ENCODE data around the gene TNFSF10.
"Not testable (repeated sequence)": the region's sequence is repeated elsewhere in the genome, so short reads cannot be mapped to it uniquely, and the experiment has no call there.

TNFSF10 gene

DNA sequence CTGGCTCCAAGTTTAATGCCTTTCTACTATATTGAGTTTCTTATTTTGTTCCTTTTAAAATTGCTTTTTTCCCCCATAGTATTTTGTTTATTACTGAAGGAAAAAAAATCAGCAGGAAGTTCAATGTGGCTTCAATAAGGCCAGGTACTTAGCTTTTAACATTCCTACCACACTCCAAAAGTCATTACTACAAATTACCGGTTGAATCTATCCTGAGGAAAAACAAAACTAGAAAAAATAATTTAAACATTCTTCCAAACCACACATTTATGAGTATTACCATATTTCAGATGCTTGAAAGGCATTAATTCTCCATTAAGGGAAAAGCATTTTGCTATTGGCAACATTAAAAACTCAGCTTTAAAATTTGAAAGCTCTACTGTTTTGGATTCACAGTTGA is 20.2 kb upstream of the TNFSF10 start:
- DNase-seq, result no peak

DNA sequence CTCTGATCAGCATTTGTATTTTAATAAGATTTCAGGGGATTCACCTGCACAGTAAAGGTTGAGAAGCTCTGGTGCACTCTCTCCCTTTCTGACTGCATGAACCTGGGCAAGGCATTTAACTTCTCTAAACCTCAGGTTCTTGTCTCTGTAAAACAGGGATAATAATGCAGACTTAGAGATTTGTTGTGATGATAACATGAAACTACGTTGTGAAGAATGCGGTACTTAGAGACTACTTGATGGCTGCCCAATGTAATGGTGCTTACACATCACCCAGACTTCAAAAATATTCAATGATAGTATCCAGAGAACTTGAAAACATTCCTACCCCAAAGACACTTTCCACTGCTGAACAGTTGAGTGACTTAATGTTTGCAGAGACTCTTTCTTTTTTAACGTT is 19.8 kb upstream of the TNFSF10 start:
- DNase-seq, result no peak

DNA sequence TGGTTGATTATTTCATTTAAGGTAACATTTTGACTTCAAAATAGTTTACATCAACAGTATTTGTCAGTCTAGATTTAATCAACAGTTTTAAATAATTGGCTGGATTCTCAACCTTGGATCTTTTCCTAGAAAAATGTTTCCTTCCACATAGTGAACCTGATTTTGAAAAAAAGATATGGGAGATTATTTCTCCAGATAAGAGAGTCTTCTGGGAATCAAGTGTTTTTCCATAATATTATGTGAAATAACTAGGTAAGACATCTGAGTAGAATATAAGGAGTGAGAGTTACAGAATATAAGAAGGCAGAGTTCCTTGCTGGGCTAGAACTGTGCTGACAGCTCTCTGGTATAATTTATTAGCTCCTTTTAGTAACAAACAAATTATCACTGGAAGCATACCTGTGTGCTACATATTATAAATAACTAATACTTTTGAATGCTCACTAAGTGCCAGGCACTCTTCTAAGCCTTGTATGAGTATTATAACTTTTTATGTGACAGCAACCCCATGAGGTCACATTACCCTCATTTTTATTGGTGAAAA is 18.8 kb upstream of the TNFSF10 start:
- DNase-seq, result no peak

DNA sequence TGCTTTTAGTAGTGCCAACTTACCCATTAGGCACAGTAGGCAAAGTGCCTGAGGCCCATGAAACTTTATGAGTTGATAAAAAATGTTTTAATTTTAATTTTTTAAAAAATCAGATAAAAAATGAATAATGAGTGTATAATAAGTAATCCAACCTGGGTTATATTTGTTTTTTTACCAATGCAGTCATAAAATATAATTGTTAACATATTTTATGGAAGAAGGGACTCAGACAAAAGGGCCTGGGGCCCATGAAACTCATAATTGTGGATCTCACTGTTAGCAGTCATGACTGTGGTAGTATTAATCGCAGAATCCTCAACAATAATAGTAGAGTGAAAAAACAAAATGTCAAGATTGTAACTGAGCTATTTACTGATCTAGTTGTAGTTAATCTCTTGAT is 16.8 kb upstream of the TNFSF10 start:
- no peak for DNase-seq

DNA sequence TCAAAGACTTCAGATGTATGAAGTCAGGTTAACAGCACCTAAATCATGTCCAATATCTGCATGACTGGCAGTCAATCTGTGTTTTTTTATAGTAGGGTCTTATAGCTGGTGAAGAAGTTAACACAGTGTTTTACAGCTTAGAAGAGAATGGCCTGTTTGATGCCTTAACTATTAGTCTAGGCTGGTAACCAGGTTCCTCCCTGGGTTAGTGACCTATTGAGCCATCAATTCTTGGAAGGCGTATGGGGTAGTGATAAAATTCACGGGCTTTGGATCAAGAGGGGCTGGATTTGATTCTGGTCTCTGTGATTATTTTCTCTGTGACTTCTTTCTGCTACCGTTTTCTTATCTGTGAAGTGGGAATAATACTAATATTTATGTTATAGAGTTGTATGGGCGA is 16.0 kb upstream of the TNFSF10 start:
- no peak for DNase-seq

DNA sequence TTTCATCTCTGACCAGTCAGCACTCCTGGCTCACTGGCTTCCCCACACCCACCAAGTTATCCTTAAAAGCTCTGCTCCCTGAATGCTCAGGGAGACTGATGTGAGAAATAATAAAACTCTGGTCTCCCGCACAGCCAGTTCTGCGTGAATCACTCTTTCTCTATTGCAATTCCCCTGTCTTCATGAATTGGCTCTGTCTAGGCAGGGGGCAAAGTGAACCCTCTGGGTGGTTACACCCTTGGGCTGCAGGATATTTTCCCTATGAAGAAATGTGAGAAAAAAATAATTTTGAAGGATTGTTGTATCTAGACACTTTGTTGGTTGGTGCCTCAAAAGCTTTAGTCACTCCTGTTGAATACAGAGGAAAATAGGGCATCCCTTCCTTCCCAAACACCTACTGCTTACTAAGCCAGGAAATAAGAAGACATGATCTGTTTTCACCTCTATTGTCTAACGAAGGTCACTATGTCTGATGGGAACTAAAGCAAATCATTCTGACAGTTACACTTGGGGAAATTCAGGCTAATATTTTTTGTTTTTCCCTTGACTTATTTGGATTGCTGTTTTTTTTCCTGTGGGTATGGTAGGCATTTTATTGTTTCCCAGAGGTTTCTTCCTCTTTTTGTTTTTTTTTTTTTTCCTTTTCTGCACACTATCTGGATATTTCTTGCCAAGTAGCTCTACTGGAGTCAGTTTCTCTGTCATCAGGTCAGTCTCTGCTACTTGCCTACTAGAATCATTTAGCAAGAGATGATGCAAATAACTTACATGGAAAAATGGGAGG is 15.3 kb upstream of the TNFSF10 start:
- DNase-seq, result no peak

DNA sequence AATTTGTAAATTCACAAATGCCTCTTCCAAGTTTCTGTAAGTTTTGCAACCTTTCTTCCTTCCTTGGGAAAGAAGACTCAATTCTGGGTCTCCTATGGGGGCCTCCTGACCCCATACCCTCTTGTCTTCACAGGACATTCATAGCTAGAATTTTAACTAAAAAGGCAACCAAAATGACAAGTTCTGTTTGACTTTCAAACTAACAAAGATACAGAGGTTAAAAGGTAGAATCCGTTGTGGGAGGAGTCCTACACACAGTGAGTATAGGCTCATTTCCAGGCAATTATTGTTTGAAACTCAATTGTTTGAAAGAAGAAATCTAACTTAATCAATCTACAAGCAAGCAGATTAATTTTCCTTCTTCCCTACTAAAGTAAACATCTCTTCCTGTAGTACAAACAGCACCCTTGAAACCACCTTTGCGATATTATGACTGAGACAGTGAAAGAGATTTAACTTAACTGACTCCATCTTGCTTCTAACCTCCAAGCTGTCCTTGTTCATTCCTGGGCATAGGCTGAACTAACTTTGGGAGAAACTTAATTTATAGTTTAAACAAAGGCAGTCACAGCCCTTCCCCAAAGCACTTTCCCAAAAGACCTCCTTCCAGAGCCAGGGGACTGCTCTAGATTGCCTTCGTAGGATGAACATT is 14.4 kb upstream of the TNFSF10 start:
- no peak for DNase-seq

DNA sequence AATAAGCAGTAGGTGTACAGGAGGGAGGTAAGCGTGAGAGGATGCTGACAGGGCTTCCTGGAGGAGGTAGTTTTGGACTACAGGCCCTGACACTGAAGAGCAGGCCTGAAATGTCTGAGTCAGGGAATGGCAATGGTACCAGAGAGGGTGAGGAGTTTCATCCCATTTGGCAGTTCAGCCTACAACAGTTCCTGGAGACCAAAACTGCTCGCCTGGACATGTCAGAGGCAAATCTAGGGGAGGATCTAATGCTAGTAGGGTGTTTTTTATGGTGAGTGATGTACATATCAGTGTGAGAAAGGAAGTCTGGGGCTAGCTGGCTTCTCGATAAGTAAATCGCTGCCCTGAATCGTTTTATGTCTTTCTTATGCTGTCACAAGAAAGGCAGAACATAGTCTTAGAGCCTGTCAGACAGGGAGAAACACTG is 13.8 kb upstream of the TNFSF10 start:
- DNase-seq, result no peak

DNA sequence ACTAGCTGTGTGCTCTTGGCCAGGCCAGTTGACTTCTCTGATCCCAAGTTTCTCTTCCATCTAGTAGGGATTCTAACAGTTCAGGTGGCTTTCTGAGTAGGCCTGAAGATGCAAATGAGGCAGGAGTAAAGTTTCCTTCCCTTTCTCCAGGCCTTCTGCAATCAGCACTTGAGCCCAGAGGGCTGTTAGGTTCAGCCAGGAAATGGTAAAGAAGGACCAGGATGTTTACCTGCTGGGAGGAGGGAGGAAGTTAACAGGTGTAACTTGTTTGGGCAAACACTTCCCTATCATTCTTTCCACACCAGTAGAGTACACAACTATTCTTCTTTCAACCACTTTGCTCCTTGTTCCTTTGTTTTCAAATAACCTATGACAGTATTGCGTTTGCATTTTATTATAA is 13.3 kb upstream of the TNFSF10 start:
- DNase-seq, result no peak

DNA sequence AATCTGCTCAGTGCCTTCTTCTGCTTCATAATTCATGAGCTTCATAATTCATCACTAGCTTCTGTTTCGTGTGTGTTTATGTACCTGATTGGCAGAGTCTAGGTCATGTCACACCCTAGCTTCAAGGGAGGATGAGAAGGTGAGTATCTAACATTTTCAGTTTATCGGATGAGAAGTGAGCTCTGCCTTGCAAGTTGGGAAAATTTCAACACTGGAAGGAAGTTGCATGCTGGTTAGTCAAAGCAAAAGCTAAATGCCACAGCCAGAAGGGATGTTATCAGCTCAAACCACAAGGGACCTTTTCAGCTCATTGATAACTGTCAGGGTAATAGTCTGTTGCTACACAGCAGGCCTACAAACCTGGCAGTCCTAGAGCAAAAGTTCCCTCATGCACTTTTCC is 7.3 kb upstream of the TNFSF10 start:
- no peak for DNase-seq

DNA sequence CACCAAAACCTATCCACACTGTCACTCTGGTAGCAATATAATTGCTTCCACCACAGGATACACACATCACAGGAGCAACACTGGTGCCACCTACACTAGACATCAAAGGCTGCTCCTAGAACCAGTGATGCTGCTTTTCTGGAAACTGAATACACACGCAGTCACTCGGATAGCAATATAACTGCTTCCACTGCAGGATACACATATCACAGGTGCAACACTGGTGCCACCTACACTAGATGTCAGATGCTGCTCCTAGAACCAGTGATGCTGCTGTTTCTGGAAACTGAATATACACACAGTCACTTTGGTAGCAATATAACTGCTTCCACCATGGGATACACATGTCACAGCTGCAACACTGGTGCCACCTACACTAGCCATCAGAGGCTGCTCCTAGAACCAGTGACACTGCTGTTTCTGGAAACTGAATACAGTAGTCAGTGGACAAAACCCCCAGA is 6.9 kb upstream of the TNFSF10 start:
- no peak for DNase-seq

DNA sequence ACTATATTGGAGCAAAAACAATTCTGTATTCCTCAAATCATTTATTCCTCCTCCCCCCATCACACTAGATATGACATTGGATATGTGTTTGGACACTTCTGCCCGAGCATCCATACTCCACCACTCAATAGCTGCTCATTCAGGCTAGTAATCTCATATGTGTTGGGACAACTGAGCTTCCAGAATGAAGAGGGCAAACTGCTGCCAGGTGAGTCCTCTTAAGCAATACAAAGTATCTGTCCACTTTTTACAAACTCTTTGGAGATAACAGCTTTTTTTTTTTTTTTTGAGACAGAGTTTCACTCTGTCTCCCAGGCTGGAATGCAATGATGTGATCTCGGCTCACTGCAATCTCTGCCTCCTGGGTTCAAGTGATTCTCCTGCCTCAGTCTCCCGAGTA is 5.4 kb upstream of the TNFSF10 start:
- no peak for DNase-seq

DNA sequence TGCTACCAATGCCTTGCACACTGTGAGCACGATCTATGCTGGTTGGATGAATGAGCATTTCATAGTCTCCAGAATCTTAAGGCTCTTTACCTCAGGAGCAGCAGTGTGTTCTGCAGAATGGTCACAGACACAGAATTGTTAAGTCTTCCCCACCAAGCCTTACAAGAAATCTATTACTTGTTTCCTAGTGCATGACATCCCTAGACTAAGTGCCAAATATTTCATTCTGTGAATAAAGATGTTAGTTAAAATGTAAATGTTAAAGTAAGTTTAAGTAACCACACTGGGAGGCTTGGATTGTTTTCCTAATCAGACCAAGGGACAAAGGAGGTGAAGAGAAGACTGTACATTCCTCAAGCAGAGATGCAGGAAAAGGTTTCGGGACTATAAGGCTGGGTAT is 4.1 kb upstream of the TNFSF10 start:
- DNase-seq, result no peak

DNA sequence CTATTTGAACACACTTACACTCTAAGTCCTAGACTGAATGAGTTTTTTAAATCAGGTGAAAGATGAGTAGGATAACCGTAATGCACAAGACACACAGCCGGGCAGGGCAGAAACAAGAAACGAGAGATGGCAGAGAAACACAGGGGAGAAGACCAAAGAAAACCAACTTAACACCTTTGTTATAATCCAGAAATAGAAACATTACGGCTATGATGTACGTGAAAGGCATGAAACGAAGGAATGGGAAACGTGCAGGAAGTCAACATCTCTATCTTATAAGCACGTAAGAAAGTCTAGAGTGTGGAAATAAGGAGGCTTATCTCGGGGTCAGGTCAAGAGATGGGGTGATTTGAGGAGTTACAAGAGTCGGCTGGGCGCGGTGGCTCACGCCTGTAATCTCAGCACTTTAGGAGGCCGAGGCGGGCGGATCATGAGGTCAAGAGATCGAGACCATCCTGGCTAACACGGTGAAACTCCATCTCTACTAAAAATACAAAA is 1.9 kb upstream of the TNFSF10 start:
- DNase-seq, result no peak

DNA sequence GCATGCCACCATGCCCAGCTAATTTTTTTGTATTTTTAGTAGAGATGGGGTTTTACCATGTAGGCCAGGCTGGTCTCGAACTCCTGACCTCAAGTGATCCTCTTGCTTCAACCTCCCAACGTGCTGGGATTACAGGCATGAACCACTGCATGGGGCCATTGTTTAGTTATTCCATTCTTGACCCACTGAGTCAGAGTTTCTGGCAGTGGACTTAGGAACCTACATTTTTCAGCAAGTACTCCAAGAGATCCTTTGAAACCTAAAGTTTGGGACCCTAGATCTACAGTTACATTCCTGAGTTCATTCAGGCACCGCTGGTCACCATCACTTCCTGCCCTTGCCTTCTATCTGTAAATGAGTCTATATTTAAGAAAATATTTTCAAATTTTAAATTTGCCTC is 1.4 kb upstream of the TNFSF10 start:
- no peak for DNase-seq

DNA sequence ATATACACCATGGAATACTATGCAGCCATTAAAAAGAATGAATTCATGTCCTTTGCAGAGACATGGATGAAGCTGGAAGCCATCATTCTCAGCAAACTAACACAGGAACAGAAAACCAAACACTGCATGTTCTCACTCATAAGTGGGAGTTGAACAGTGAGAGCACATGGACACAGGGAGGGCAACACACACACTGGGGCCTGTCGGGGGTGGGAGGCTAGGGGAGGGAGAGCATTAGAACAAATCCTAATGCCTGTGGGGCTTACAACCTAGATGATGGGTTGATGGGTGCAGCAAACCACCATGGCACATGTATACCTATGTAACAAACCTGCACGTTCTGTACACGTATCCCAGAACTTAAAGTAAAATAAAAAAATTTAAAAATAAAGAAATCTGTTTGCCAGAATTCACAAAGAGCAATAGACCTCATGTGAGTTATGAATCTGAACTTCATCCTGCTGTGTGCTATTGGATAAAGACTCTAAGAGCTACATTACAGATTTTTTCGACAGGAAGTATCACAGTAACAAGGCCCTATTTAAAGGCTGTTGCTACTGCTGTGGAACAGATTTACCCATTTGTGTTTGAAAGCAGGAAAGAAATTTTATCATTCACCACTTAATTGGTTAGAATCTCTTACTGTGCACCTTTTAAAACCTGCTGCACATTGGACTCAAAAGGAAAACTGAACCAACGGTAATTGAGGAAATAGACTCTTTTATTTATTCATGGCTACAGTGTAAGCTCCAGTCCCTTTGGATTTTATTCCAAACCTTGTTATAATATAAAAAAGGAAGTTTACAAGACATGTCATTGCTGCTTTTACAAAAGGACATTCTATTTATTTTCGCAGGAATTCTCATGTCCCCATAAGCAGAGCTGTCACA is 1.1 kb downstream of the TNFSF10 start:
- DNase-seq, result not testable (repeated sequence)

DNA sequence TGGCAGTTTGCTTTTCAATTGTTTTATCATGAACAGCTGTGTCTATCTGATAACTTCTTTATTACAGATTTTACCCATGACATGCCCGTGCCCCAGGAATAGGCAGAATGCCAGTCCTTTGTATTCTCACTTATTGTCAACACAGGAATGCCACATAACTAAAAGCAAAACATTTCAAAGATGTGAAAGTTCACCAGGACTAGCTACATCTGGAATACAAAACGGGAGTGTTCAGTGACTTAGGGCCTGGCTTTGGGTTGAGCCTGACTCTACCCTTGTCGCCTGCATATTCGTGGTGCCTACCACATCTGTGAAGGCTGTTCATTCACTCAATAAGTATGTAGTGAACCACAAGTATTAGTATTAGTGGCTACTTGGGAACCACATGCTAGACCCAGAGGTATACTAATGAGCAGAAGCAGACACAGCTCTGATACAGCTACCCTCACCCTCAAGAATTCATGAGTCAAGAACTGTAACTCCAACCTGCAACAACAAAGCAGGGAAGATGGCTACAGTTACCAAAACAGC is 2.9 kb downstream of the TNFSF10 start:
- no peak for DNase-seq

DNA sequence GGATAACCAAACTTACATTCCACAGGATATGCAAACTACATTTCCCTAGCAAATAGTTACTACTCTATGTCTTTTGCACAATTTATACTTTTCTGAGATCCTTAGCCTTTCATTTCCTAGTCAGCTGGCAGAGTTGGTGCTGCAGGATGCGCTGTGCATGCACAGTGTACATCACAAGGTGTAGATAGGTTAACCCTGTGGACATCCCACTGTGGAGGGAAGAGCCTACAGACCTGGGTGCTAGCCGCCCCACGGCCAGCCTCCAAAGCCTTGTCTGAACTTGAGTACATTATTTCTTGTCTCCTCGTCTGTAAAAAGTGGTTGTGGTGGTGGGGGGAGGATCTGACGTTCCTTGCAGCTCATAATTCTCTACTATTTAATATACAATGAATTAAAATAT is 3.5 kb downstream of the TNFSF10 start:
- no peak for DNase-seq

DNA sequence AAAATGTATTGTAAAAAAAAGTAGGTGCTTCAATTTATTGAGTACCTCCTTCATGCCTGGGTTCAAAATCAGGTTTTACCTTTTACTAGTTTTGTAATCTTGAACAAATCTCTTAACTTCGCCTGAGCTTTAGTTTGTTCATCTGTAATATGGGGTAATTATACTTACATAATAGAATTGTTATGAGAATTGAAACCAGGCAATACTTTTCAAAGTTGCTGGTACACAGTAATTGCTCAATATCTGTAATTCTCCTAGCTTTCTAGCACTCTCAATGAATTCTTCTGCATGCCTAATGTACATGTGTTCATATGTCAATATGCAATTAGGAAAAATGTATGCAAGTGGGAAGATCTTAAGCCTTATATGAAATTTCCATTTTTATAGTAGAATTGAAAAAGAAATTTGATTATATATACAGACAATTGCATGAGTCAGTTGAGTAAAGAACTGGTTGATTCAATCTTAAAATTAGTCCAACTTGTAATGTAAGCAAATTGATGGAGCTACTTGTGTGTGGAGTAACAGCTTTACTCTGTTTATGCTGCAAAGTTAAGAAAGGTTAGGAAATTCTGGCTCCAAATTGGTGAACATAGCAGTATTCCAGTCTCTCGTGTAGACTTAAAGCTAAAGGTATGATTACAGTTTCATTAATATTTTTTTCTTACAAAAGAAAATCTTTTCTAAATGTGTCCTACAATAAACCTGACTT is 4.1 kb downstream of the TNFSF10 start:
- no peak for DNase-seq

DNA sequence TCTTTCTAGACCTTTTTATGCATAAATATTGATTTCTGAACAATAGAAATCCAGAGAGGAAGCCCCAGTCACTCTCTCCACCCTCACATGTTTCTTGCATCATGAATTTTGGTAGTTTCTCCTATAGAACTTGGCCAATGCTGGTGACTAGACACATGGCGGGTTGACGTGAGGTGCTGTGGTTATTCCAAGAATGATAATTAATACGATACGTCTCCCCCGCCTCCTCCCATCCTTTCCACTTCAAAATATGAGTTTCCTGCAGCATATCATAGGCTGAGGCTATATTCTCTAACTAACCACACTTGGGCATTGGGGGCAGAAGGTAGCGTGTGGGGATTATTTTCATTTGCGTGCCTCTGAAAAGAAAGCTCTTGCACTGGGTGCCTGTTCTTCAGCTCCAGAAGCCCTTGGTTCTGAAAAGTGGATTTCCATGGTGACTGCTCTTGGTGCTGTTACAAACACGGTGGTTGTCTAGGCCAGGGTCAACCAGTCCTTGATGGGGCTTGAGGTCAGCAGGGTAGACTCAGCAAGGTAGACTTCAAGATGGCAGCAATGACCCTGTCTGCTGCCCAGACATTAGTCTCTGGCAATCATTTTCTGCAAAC is 5.3 kb downstream of the TNFSF10 start:
- DNase-seq, result no peak

DNA sequence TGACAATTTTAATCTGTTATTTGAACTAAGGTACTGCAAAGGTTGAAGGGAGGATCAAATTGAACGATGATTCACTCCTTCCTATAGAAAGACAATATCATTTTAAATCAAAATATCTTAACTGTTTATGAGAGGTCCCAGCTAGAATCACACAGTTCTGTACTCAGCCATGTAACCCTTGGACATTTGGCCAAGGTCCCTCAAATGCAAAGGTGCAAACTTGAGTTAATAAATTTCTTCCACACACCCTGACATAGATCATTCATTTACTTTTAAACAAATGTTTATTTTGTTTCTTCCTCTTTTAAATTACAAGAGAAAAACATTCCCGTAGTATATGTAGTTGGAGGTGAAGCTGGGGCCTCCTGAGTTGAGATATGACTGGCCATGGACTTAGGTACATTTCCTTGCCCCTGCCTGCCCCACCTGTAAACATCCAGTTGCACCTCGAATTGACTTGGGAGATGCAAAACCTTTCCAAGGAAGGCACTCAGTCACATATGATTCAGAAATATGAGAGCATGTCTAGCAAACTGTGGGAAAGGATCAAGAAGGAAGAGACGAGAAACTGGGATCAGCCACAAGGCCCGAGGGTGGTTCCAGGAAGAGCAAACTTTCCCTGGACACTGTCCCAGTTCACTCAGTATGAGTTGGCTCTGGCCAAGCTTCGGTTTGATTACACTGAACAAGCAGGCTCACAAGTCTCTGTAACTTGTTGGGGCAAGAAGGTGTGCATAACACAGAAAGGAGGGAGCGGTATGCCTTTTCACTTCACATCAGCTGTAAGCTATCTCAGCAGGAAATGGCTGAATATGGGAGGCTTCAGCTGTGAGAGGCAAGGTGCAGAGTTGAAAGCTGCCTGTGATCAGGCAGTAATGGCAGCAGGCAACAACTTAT is 6.7 kb downstream of the TNFSF10 start:
- no peak for DNase-seq
